Glutamatergic neuron (in vitro differentiated cells): ENCODE data around the gene CD99. TPM values are rescaled to one million over a fixed set of nuclear protein-coding genes. Genes with fewer than 3 reads are reported as not detected.

ENCODE experiments used
- DNase-seq: peaks from one replicate; pipeline ENCODE4 v3.0.0; 2022
- H3K27ac Mint-ChIP-seq: one replicate; pipeline ENCODE4 v1.8.0; 2020; ENCODE audit warnings: mild to moderate bottlenecking, mixed read lengths, inconsistent platforms; ENCODE audit not compliant: unreplicated experiment
- H3K27me3 Mint-ChIP-seq: one replicate; pipeline ENCODE4 v1.8.0; 2020; ENCODE audit warnings: mild to moderate bottlenecking, moderate library complexity, mixed read lengths, inconsistent platforms; ENCODE audit not compliant: unreplicated experiment
- H3K36me3 Mint-ChIP-seq: one replicate; pipeline ENCODE4 v1.8.0; 2020; ENCODE audit warnings: mild to moderate bottlenecking, mixed read lengths, inconsistent platforms; ENCODE audit not compliant: unreplicated experiment
- H3K4me1 Mint-ChIP-seq: one replicate; pipeline ENCODE4 v1.8.0; 2020; ENCODE audit warnings: mild to moderate bottlenecking, low read depth, mixed read lengths, inconsistent platforms; ENCODE audit not compliant: unreplicated experiment
- H3K4me3 Mint-ChIP-seq: one replicate; pipeline ENCODE4 v1.8.0; 2020; ENCODE audit warnings: mild to moderate bottlenecking, mixed read lengths, inconsistent platforms; ENCODE audit not compliant: unreplicated experiment
- H3K9me3 Mint-ChIP-seq: one replicate; pipeline ENCODE4 v1.8.0; 2020; ENCODE audit warnings: mild to moderate bottlenecking, moderate library complexity, mixed read lengths, inconsistent platforms; ENCODE audit not compliant: unreplicated experiment
- total RNA-seq: library from RNA; stranded (reverse); fragmentation: NEBNext Ultra II Directional; extraction: Animal tissue kit (Norgen Biotek cat#: 25700); gene quantifications from one replicate; pipeline ENCODE4 v1.2.1, GENCODE V29; 2021; ENCODE audit not compliant: unreplicated experiment
- TF ChIP-seq, protein P1 (sequence below): fragments of 200-600 bp; sonication (generic); IDR thresholded peaks from one replicate; pipeline ENCODE4 v1.5.0; 2021; ENCODE audit not compliant: partially characterized antibody, unreplicated experiment

CD99 gene
- total RNA-seq, 1 donor from 2014 or later: 31.2 TPM

DNA sequence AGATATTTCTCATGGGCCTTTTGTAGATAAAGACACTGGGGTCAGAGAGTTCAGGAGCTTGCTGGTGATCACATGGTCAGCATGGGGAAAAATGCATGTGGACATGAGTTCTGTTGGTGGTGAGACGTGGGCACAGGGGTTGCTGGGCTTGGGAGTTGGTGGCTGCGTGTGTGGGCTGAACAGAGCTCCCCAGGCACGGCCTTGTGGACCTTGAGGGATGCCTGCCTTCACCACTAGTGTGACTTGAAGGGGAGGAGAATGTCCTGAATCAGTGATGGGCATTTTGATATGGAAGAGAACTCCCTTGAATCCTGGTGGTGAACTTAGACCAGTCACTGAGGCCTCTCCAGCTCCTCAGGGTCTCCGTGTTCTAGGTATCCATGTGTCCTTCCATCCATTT lies 8.9 kb downstream of the CD99 start:
- TF ChIP-seq, protein P1, sequence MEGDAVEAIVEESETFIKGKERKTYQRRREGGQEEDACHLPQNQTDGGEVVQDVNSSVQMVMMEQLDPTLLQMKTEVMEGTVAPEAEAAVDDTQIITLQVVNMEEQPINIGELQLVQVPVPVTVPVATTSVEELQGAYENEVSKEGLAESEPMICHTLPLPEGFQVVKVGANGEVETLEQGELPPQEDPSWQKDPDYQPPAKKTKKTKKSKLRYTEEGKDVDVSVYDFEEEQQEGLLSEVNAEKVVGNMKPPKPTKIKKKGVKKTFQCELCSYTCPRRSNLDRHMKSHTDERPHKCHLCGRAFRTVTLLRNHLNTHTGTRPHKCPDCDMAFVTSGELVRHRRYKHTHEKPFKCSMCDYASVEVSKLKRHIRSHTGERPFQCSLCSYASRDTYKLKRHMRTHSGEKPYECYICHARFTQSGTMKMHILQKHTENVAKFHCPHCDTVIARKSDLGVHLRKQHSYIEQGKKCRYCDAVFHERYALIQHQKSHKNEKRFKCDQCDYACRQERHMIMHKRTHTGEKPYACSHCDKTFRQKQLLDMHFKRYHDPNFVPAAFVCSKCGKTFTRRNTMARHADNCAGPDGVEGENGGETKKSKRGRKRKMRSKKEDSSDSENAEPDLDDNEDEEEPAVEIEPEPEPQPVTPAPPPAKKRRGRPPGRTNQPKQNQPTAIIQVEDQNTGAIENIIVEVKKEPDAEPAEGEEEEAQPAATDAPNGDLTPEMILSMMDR: no peak
- H3K36me3 Mint-ChIP-seq: no peaks in the 10 kb centered on the region
- H3K4me1 Mint-ChIP-seq: peaks cover 13% of the 10 kb centered on the region
- no peak for DNase-seq
- H3K27me3 Mint-ChIP-seq: peaks cover 4% of the 10 kb centered on the region
- H3K27ac Mint-ChIP-seq: no peak overlapping the region
- peaks cover 4% of the 10 kb centered on the region for H3K9me3 Mint-ChIP-seq
- H3K4me3 Mint-ChIP-seq: no peak overlapping the region

DNA sequence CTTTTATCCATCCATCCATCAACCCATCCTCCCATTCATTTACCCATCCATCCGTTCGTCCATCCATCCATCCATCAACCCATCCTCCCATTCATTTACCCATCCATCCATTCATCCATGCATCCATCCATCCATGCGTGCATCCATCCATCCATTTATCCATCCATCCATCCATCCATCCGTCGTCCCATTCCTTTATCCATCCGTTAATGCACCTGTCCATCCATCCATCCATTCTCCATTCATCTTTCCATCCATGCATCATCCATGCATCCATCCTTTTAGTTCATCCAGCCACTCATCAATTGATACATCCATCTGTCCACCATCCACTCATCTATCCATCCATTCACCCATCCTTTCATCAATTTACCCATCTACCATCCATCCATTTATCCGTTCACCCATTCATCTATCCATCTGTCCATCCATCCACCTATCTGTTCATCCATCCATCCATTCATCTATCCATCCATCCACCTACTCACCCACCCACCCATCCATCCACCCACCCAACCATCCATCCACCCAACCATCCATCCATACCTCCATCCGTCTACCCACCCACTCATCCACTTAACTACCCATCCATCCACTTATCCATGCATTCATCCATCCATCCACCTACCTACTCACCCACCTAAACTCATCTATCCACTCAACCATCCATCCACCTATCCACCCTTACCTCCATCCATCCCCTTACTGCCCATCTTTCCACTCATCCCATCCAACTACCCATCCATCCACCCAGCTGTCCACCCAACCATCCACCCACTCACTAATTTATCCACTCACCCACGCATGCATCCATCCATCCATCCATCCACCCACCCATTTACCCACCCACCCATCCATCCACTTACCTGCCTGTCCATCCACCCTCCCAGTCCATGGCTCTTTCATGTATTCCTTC lies 9.6 kb downstream of the CD99 start:
- TF ChIP-seq, protein P1: no peak
- Mint-ChIP-seq H3K4me3 (no peak overlapping the region), H3K9me3 (peaks cover 4% of the 10 kb centered on the region), H3K36me3 (no peaks in the 10 kb centered on the region), H3K27ac (no peak overlapping the region), H3K27me3 (peaks cover 4% of the 10 kb centered on the region), H3K4me1 (peaks cover 15% of the 10 kb centered on the region)
- no peak for DNase-seq

- Mint-ChIP-seq H3K27ac (no peak overlapping the region), H3K4me3 (no peak overlapping the region), H3K9me3 (peaks cover 4% of the 10 kb centered on the region), H3K36me3 (no peaks in the 10 kb centered on the region), H3K27me3 (peaks cover 4% of the 10 kb centered on the region), H3K4me1 (peaks cover 15% of the 10 kb centered on the region)
- DNase-seq: no peak
- TF ChIP-seq, protein P1: no peak
These were observed 10.5 kb downstream of the CD99 start for GRCh38 chrX:2701600-2701999.

DNA sequence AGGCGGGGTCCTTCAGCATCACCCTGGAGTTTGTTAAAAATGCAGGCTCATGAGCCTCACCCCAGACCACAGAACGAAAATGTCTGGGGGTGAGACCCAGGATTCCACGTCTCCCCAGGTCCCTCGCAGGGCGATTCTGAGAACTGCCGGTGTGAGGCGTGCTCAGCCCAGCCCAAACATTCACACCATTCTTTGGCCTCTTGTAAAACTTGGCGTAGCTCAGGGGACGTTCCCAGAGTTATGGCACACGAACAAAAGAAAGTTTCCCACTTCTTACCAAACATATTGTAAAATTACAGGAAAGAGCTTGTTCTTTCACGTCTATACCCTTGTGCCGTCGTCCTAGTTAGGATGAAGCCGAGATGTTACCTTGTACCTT lies 12.9 kb downstream of the CD99 start:
- TF ChIP-seq, protein P1: no peak
- Mint-ChIP-seq H3K4me1 (peaks cover 31% of the 10 kb centered on the region), H3K4me3 (no peak overlapping the region), H3K27ac (no peak overlapping the region), H3K27me3 (peaks cover 10% of the 10 kb centered on the region), H3K9me3 (peaks cover 10% of the 10 kb centered on the region), H3K36me3 (no peaks in the 10 kb centered on the region)
- DNase-seq: no peak
